Thyroid gland (tissue), 4 donors: Measurements from ENCODE around the gene WLS.

ENCODE experiments used
- CTCF ChIP-seq, 6 experiments: fragments of 200-600 bp in 3 of 6; fragments of 450-650 bp in 3 of 6; sonication (generic) in 3 of 6; IDR thresholded peaks; one replicate each; pipeline ENCODE4 v1.5.1; 2016 to 2019; ENCODE audit warnings: antibody characterized with exemption in 6 of 6, mild to moderate bottlenecking in 2 of 6, inconsistent platforms in 1 of 6, moderate library complexity in 1 of 6
- POLR2A ChIP-seq, 2 donors: fragments of 450-650 bp; IDR thresholded peaks; one replicate each; pipeline ENCODE4 v1.6.1; 2017; ENCODE audit warnings: antibody characterized with exemption in 2 of 2, mild to moderate bottlenecking in 2 of 2, moderate library complexity in 1 of 2

- TF ChIP-seq CTCF (IDR thresholded peaks at IDR 0.05) = no peak
- TF ChIP-seq POLR2A (IDR thresholded peaks at IDR 0.05) = no peak
These were observed 110.8 kb downstream of the WLS start for GRCh38 chr1:68121536-68121935.
